Right cardiac atrium (tissue), 5 donors: ENCODE measurements around the gene CACNA1S. TPM values are rescaled to one million over a fixed set of nuclear protein-coding genes. Genes with fewer than 3 reads are reported as not detected.
A peak's percentile ranks its signal among the peaks of the same experiment; 100 is the strongest.

Experiments used
- ATAC-seq, 2 donors: fragments of 200-7000 bp; cut with Tn5 transposase; one replicate each; pipeline versions ENCODE4 v1.8.0 to v1.9.1; 2020; ENCODE audit warnings: moderate library complexity in 2 of 2, mild to moderate bottlenecking in 1 of 2
- DNase-seq, 3 donors: peaks; one replicate each; pipeline ENCODE4 v3.0.0-alpha.2; 2020
- H3K27ac ChIP-seq: one replicate; pipeline ENCODE4 v1.5.1; 2013; ENCODE audit warnings: mild to moderate bottlenecking, low read length, control low read depth, moderate library complexity
- H3K27me3 ChIP-seq: one replicate; pipeline ENCODE4 v1.6.1; 2013; ENCODE audit not compliant: control insufficient read depth, insufficient read depth
- H3K4me1 ChIP-seq: one replicate; pipeline ENCODE4 v1.6.1; 2013; ENCODE audit warnings: low read length; ENCODE audit not compliant: control insufficient read depth, insufficient read depth
- H3K4me3 ChIP-seq: one replicate; pipeline ENCODE4 v1.5.1; 2013; ENCODE audit warnings: low read length, control low read depth
- H3K9me3 ChIP-seq: one replicate; pipeline ENCODE4 v1.6.1; 2013; ENCODE audit warnings: low read length; ENCODE audit not compliant: control insufficient read depth
- WGBS: extraction: QIAGEN DNeasy Blood & Tissue Kit; methylation state at CpG from one replicate; pipeline ENCODE4 v1.1.7; 2013; 5-methylcytosine and 5-hydroxymethylcytosine counted together
- intact Hi-C, 4 donors: fragments of 100-400 bp; cut with DNase I; formaldehyde crosslinking; loops; one replicate each; pipeline versions ENCODE4 v1.11.0 to v1.14.0; 2022 to 2023
- polyA plus RNA-seq: library from polyadenylated mRNA; stranded (reverse); fragments of 200-250 nt; gene quantifications from one replicate; pipeline ENCODE4 v1.2.3, GENCODE V29; 2013
- total RNA-seq, 4 donors: library from RNA; stranded (reverse); fragmentation: NEBNext Ultra II Directional; extraction: Animal tissue kit (Norgen Biotek cat#: 25700); gene quantifications; one replicate each; pipeline ENCODE4 v1.2.1, GENCODE V29; 2021
- donor health status: healthy with polysubstance abuse.
- donor health status: DM: no; HTN: yes; CAD: no.
- donor health status: DM: no; HTN: no; CAD: no.
- donor health status: DM: no; HTN: yes; CAD: no; lungs with severe emphysema.
- donor health status: DM: yes; HTN: yes; CAD: no.

The CACNA1S gene
- total and polyA plus RNA-seq, 5 donors = 0.06 to 0.09 TPM; not detected in 3

- Histone ChIP-seq H3K9me3 (no peaks in the 10 kb centered on the region), H3K27ac (no peak overlapping the region), H3K4me3 (no peak overlapping the region), H3K27me3 (no peaks in the 10 kb centered on the region), H3K4me1 (no peaks in the 10 kb centered on the region)
- DNase-seq (no peak), ATAC-seq (no peak)
- intact Hi-C loops = no loop called here
- 88% methylated on average over 4 of the region's 4 CpGs for WGBS
These were observed 21.0 kb downstream of the CACNA1S start for GRCh38 chr1:201091256-201091655.

GRCh38 chr1:201090541-201090940, 21.7 kb downstream of the CACNA1S start:
- 69% methylated on average over 4 of the region's 4 CpGs for WGBS
- DNase-seq (no peak), ATAC-seq (no peak)
- intact Hi-C loops = no loop called here
- no peaks in the 10 kb centered on the region for H3K4me1 ChIP-seq
- H3K4me3 ChIP-seq = no peak overlapping the region
- no peaks in the 10 kb centered on the region for H3K27me3 ChIP-seq
- no peaks in the 10 kb centered on the region for H3K9me3 ChIP-seq
- no peak overlapping the region for H3K27ac ChIP-seq

- H3K9me3 ChIP-seq = no peaks in the 10 kb centered on the region
- H3K4me3 ChIP-seq = no peak overlapping the region
- no peaks in the 10 kb centered on the region for H3K27me3 ChIP-seq
- H3K4me1 ChIP-seq = no peaks in the 10 kb centered on the region
- H3K27ac ChIP-seq = no peak overlapping the region
- no peak for DNase-seq
- ATAC-seq = no peak
- intact Hi-C loops = no loop called here
- 81% methylated on average over 5 of the region's 5 CpGs for WGBS
These were observed 22.6 kb downstream of the CACNA1S start for GRCh38 chr1:201089596-201089995.

GRCh38 chr1:201088901-201089525, 23.2 kb downstream of the CACNA1S start:
- no peaks in the 10 kb centered on the region for H3K27me3 ChIP-seq
- ATAC-seq (no peak), DNase-seq (no peak)
- intact Hi-C loops = no loop called here
- WGBS = 92% methylated on average over 19 of the region's 19 CpGs
- H3K4me3 ChIP-seq = no peak overlapping the region
- H3K27ac ChIP-seq = no peak overlapping the region
- H3K4me1 ChIP-seq = no peaks in the 10 kb centered on the region
- H3K9me3 ChIP-seq = no peaks in the 10 kb centered on the region

GRCh38 chr1:201088395-201088794, 23.8 kb downstream of the CACNA1S start:
- Histone ChIP-seq H3K27ac (no peak overlapping the region), H3K9me3 (no peaks in the 10 kb centered on the region), H3K4me3 (no peak overlapping the region), H3K4me1 (no peaks in the 10 kb centered on the region), H3K27me3 (no peaks in the 10 kb centered on the region)
- intact Hi-C loops = no loop called here
- ATAC-seq (no peak), DNase-seq (no peak)
- 81% methylated on average over 4 of the region's 4 CpGs for WGBS

GRCh38 chr1:201085902-201086735, 26.1 kb downstream of the CACNA1S start:
- 80% methylated on average over 12 of the region's 12 CpGs for WGBS
- DNase-seq = peak; percentile 40 to 83 (median 64)

GRCh38 chr1:201084295-201084694, 27.9 kb downstream of the CACNA1S start:
- H3K27me3 ChIP-seq = no peaks in the 10 kb centered on the region
- no peaks in the 10 kb centered on the region for H3K4me1 ChIP-seq
- H3K4me3 ChIP-seq = no peak overlapping the region
- WGBS = 58% methylated on average over 6 of the region's 6 CpGs
- DNase-seq (no peak), ATAC-seq (no peak)
- H3K27ac ChIP-seq = no peak overlapping the region
- no peaks in the 10 kb centered on the region for H3K9me3 ChIP-seq
- intact Hi-C loops = no loop called here

More at GRCh38 chr1:201085902-201086735, 26.1 kb downstream of the CACNA1S start:
- Histone ChIP-seq H3K27me3 (no peaks in the 10 kb centered on the region), H3K4me1 (no peaks in the 10 kb centered on the region), H3K9me3 (no peaks in the 10 kb centered on the region), H3K4me3 (no peak overlapping the region), H3K27ac (no peak overlapping the region)
- peak; percentile 66 to 70 for ATAC-seq
- intact Hi-C loops = no loop called here

GRCh38 chr1:201083741-201084140, 28.5 kb downstream of the CACNA1S start:
- no peak for ATAC-seq
- WGBS = 56% methylated on average over 3 of the region's 3 CpGs

GRCh38 chr1:201080135-201080534, 32.1 kb downstream of the CACNA1S start:
- 92% methylated on average over 3 of the region's 3 CpGs for WGBS
- Histone ChIP-seq H3K9me3 (no peaks in the 10 kb centered on the region), H3K4me1 (no peaks in the 10 kb centered on the region), H3K4me3 (no peak overlapping the region), H3K27me3 (no peaks in the 10 kb centered on the region), H3K27ac (no peak overlapping the region)
- intact Hi-C loops = no loop called here
- no peak for ATAC-seq
- DNase-seq = no peak

More at GRCh38 chr1:201083741-201084140, 28.5 kb downstream of the CACNA1S start:
- no peak overlapping the region for H3K4me3 ChIP-seq
- no peaks in the 10 kb centered on the region for H3K9me3 ChIP-seq
- no peaks in the 10 kb centered on the region for H3K4me1 ChIP-seq
- H3K27me3 ChIP-seq = no peaks in the 10 kb centered on the region
- DNase-seq = no peak
- intact Hi-C loops = no loop called here
- no peak overlapping the region for H3K27ac ChIP-seq

- Histone ChIP-seq H3K4me3 (no peak overlapping the region), H3K27me3 (no peaks in the 10 kb centered on the region), H3K4me1 (no peaks in the 10 kb centered on the region), H3K27ac (no peak overlapping the region), H3K9me3 (no peaks in the 10 kb centered on the region)
- DNase-seq (no peak), ATAC-seq (no peak)
- 93% methylated on average over 17 of the region's 17 CpGs for WGBS
- intact Hi-C loops = no loop called here
These were observed 34.5 kb downstream of the CACNA1S start for GRCh38 chr1:201077736-201078135.

- intact Hi-C loops = no loop called here
- Histone ChIP-seq H3K4me1 (no peaks in the 10 kb centered on the region), H3K9me3 (no peaks in the 10 kb centered on the region), H3K27ac (no peak overlapping the region), H3K4me3 (no peak overlapping the region), H3K27me3 (no peaks in the 10 kb centered on the region)
- DNase-seq (no peak), ATAC-seq (no peak)
- WGBS = 73% methylated on average over 7 of the region's 7 CpGs
These were observed 35.1 kb downstream of the CACNA1S start for GRCh38 chr1:201077116-201077515.
